Bone marrow (tissue), 2 donors: ENCODE results near the gene SOX4.
"Not testable (repeated sequence)": the region's sequence is repeated elsewhere in the genome, so short reads cannot be mapped to it uniquely, and the experiment has no call there.

Experiments used
- DNase-seq, 2 donors: peaks; one replicate each; lab custom pipeline; 2025; lab: John Stamatoyannopoulos, UW

SOX4 gene

GRCh38 chr6:21593412-21593926 is at the start of gene SOX4:
TSS of gene SOX4 (plus strand) at chr6:21593751. CDS start at chr6:21594535, 784 bp downstream.
- DNase-seq, result peak; percentile 31 to 98

- DNase-seq, result not testable (repeated sequence)
These were observed 41.3 kb upstream of the SOX4 start for GRCh38 chr6:21552286-21552685.

GRCh38 chr6:21554286-21554685 is 39.3 kb upstream of the SOX4 start:
- DNase-seq, result no peak

GRCh38 chr6:21555197-21555596 is 38.4 kb upstream of the SOX4 start:
- no peak for DNase-seq

GRCh38 chr6:21556511-21556910 is 37.0 kb upstream of the SOX4 start:
- DNase-seq, result no peak

GRCh38 chr6:21556968-21557721 is 36.4 kb upstream of the SOX4 start:
- DNase-seq, result no peak

GRCh38 chr6:21559238-21559637 is 34.3 kb upstream of the SOX4 start:
- no peak for DNase-seq

GRCh38 chr6:21560249-21560648 is 33.3 kb upstream of the SOX4 start:
- no peak for DNase-seq

GRCh38 chr6:21565431-21565830 is 28.1 kb upstream of the SOX4 start:
- no peak for DNase-seq

- no peak for DNase-seq
These were observed 15.0 kb upstream of the SOX4 start for GRCh38 chr6:21578523-21578922.

- no peak for DNase-seq
These were observed 10.9 kb upstream of the SOX4 start for GRCh38 chr6:21582651-21583050.

GRCh38 chr6:21586300-21586699 is 7.3 kb upstream of the SOX4 start:
- DNase-seq, result no peak

GRCh38 chr6:21586740-21587178 is 6.8 kb upstream of the SOX4 start:
- DNase-seq, result no peak

- DNase-seq, result peak; percentile 49 to 73
These were observed 6.2 kb upstream of the SOX4 start for GRCh38 chr6:21587179-21587960.

GRCh38 chr6:21587961-21588480 is 5.5 kb upstream of the SOX4 start:
- peak; percentile 35 to 64 for DNase-seq

GRCh38 chr6:21588481-21589351 is 4.8 kb upstream of the SOX4 start:
- peak; percentile 55 to 64 for DNase-seq

- peak in 1 of 2 donors; percentile 88 for DNase-seq
These were observed 3.9 kb upstream of the SOX4 start for GRCh38 chr6:21589352-21590345.

- DNase-seq, result no peak
These were observed 3.2 kb upstream of the SOX4 start for GRCh38 chr6:21590346-21590745.

- DNase-seq, result no peak
These were observed 2.1 kb upstream of the SOX4 start for GRCh38 chr6:21591446-21591845.

- DNase-seq, result no peak
These were observed 598 bp upstream of the SOX4 start for GRCh38 chr6:21592953-21593352.
